ENCODE measurements around the gene MAP2K5.

Gene MAP2K5

DNA sequence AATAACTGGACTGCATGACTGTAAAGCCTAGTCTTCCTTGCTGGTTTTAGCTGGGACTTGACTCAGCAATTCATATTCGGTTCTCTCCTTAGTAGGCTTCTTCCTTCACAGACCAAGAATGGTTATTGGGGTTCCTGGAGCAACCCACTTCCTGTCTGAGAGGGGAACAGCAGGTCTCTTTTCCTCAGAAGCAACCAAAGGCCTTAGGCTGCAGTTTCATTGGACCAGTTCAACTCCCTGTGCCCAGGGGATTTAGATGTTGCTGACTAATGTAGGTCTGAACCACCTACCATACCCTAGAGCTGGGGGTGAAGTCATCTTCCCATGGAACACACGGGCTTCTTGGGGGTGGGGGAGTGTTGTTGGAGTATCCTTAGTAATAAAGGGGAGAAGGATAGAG is 198.8 kb downstream of the MAP2K5 start:
- TF ChIP-seq, protein P1, sequence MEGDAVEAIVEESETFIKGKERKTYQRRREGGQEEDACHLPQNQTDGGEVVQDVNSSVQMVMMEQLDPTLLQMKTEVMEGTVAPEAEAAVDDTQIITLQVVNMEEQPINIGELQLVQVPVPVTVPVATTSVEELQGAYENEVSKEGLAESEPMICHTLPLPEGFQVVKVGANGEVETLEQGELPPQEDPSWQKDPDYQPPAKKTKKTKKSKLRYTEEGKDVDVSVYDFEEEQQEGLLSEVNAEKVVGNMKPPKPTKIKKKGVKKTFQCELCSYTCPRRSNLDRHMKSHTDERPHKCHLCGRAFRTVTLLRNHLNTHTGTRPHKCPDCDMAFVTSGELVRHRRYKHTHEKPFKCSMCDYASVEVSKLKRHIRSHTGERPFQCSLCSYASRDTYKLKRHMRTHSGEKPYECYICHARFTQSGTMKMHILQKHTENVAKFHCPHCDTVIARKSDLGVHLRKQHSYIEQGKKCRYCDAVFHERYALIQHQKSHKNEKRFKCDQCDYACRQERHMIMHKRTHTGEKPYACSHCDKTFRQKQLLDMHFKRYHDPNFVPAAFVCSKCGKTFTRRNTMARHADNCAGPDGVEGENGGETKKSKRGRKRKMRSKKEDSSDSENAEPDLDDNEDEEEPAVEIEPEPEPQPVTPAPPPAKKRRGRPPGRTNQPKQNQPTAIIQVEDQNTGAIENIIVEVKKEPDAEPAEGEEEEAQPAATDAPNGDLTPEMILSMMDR (conservative IDR thresholded peaks at IDR 0.05; ENCODE audit: control insufficient read depth, insufficient read depth, low read depth, low read length), result no peak
- DNase-seq (ENCODE audit: low read depth), result peak; percentile 82
- no peak overlapping the region for H3K4me3 ChIP-seq (ENCODE audit: control insufficient read depth, low read depth, low read length)

DNA sequence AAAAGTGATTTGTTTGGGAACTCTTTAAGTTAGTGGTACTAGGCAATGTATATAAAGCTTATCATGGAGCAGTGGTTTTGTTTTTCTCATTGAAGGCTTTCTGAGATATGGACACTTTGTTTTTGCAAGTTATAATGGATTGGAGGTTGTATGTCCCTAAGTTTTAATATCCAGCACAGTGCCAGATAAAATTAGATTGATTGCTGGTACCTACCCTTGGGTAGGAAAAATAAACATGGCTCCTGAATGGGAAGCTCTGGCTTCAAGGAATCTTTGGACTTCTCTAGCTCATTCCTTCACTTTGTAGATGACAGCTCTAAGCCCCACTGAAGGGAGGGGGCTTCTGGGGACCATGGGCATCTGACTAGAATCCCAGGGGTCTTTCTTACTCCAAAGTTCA is 201.1 kb downstream of the MAP2K5 start:
- no peak overlapping the region for H3K4me3 ChIP-seq (ENCODE audit: control insufficient read depth, low read depth, low read length)
- TF ChIP-seq, protein P1 (conservative IDR thresholded peaks at IDR 0.05; ENCODE audit: control insufficient read depth, insufficient read depth, low read depth, low read length), result no peak
- no peak for DNase-seq (ENCODE audit: low read depth)

DNA sequence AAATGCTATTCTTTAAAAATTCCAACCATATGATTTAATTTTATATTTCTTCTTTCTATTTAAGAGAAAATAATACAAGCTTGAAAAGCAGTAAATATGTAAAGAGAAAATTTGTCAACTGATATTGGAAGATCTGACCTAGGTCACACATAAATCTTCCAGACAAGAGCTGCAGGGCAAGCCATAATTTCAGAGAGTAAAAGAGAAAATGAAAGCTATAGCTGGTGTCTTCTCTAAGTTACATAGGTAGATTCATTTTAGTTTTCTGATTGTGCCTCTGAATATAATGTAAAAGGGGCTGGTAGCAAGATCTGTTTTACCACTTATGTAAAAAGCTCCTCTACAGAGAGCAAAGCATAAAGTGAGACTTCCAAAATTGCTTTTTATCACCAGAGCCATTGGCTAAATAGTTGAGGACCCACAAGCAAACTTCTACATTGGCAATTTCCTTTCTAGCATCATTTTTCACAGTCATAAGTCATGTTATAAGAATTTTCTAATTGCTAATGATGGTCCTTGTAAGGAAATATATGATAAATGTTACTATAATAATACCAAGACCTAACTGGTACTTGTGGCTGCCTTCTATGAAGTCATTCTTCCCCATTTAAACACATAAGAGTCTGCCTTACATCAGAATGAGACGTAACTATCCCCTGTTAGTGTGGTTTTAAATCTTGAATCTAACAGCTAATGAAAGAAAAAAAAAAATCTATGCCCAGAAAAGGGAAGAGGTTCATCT is 202.0 kb downstream of the MAP2K5 start:
- TF ChIP-seq, protein P1 (conservative IDR thresholded peaks at IDR 0.05; ENCODE audit: control insufficient read depth, insufficient read depth, low read depth, low read length), result no peak
- no peak for DNase-seq (ENCODE audit: low read depth)
- no peak overlapping the region for H3K4me3 ChIP-seq (ENCODE audit: control insufficient read depth, low read depth, low read length)

DNA sequence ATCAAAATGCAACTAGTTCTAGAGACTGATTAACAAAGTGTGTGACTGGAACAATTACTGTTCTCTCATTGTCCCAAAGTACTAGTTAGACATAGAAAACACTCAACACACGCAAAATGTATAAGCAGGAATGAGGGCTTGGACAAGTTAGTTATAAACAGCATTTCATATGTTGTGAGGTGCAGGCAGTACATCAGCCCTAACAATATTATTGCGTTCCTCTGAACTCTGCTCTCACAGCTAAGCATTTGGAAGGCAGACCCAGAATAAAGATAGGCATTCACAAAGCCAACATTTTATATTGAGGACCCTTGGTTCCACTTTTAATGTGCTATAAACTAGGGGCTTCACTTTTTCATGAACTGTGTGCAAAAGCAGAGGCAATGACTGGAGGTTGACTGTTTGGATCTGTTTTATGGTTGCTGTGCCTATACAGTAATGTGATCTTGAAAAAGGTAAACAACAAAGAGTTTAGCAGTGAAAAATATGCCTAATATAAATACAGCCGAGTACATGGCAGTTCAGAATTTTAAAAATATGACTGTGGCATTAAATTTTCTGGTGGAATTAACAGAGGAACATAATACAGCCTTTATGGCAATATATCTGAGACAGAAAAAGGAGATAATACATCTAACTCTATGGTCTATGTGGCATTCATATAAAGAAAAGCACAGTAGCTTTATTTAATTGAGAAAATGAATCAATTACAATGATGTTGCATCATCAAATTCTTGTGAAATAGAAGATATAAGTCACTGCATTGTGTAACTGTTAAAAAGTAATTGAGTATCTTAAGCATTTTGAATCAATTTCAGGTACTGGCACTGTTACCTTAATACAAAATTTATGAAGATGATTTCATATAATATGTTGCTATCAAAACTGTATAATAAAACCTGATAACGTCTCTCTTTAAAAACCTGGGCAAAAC is 202.8 kb downstream of the MAP2K5 start:
- DNase-seq (ENCODE audit: low read depth), result peak; percentile 58
- H3K4me3 ChIP-seq (ENCODE audit: control insufficient read depth, low read depth, low read length), result no peak overlapping the region
- TF ChIP-seq, protein P1 (conservative IDR thresholded peaks at IDR 0.05; ENCODE audit: control insufficient read depth, insufficient read depth, low read depth, low read length), result no peak

DNA sequence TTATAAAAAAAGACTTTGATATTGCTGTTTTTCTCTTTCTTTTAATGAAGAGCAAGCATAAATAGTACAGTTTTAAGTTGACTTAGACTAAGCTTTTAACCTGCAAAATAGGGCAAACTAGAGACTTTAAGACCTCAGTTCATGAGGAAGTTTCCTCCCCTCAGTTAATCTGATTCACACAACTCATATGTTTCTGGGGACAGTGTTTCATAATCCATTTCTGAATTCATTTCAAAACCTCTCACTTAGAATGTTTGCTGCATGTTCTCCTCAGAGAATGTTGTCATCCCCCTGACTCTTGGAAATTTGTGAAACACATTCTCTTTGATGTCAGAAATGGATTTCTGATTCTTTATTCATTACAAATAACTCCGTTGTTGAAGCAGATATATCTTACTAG is 203.5 kb downstream of the MAP2K5 start:
- peak; percentile 79 for DNase-seq (ENCODE audit: low read depth)
- TF ChIP-seq, protein P1 (conservative IDR thresholded peaks at IDR 0.05; ENCODE audit: control insufficient read depth, insufficient read depth, low read depth, low read length), result no peak
- no peak overlapping the region for H3K4me3 ChIP-seq (ENCODE audit: control insufficient read depth, low read depth, low read length)

DNA sequence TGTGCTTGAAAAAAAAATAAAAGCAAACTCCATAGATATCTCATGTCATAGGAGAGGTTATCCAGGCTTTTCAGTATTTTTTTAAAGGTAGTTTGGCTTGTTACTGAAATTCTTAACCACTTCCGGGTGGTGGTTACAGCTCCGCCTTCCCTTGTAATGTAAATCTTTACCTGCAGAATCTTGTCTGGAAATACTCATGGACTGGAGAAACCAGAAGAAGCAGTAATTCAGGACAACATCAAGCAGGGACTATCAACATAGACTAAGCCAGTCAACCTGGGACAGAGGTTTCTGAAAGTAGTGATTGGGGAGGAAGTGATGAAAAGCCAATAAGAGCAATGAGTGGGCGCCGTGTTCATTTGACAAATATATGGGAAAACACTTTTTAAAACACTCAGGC is 203.9 kb downstream of the MAP2K5 start:
- TF ChIP-seq, protein P1 (conservative IDR thresholded peaks at IDR 0.05; ENCODE audit: control insufficient read depth, insufficient read depth, low read depth, low read length), result no peak
- DNase-seq (ENCODE audit: low read depth), result no peak
- no peak overlapping the region for H3K4me3 ChIP-seq (ENCODE audit: control insufficient read depth, low read depth, low read length)

All from fibroblast of mammary gland (primary cell).